ENCODE data around the gene NIT1. TPM values are rescaled to one million over a fixed set of nuclear protein-coding genes. Genes with fewer than 3 reads are reported as not detected.

The NIT1 gene
- total RNA-seq, 4 donors from 2014 or later = 28.3 to 58.2 (median 39.6) TPM

- no peak overlapping the region for H3K4me3 ChIP-seq
- no peaks in the 10 kb centered on the region for H3K27me3 ChIP-seq
- no peak overlapping the region for H3K27ac ChIP-seq
- DNase-seq (ENCODE audit: low spot score in 2 of 2) = no peak
- H3K36me3 ChIP-seq = no peaks in the 10 kb centered on the region
- H3K9me3 ChIP-seq = no peaks in the 10 kb centered on the region
- peaks cover 34% of the 10 kb centered on the region for H3K4me1 ChIP-seq
- TF ChIP-seq POLR2A (IDR thresholded peaks at IDR 0.05) (no peak), CTCF (IDR thresholded peaks at IDR 0.05) (no peak), EP300 (IDR thresholded peaks at IDR 0.05) (no peak), POLR2AphosphoS5 (IDR thresholded peaks at IDR 0.05) (no peak)
- 84% methylated on average over 5 of the region's 5 CpGs for WGBS
These were observed 26.8 kb upstream of the NIT1 start for GRCh38 chr1:161091093-161091492.

- Histone ChIP-seq H3K36me3 (no peaks in the 10 kb centered on the region), H3K9me3 (no peaks in the 10 kb centered on the region), H3K27ac (peak overlapping the region; percentile 59), H3K27me3 (no peaks in the 10 kb centered on the region), H3K4me3 (no peak overlapping the region), H3K4me1 (peaks cover 43% of the 10 kb centered on the region)
- TF ChIP-seq POLR2AphosphoS5 (IDR thresholded peaks at IDR 0.05) = no peak
- no peak for TF ChIP-seq EP300 (IDR thresholded peaks at IDR 0.05)
- WGBS = 83% methylated on average over 7 of the region's 7 CpGs
- DNase-seq (ENCODE audit: low spot score in 2 of 2) = peak in 1 of 2 donors; percentile 31
These were observed 26.0 kb upstream of the NIT1 start for GRCh38 chr1:161091796-161092507.

GRCh38 chr1:161092621-161093028, 25.3 kb upstream of the NIT1 start:
- Histone ChIP-seq H3K9me3 (no peaks in the 10 kb centered on the region), H3K4me1 (peaks cover 49% of the 10 kb centered on the region), H3K4me3 (no peak overlapping the region), H3K36me3 (no peaks in the 10 kb centered on the region), H3K27ac (peak overlapping the region; percentile 52), H3K27me3 (no peaks in the 10 kb centered on the region)
- DNase-seq (ENCODE audit: low spot score in 2 of 2) = no peak
- TF ChIP-seq POLR2A (IDR thresholded peaks at IDR 0.05) = no peak
- no peak for TF ChIP-seq CTCF (IDR thresholded peaks at IDR 0.05)
- peak in 2 of 3 donors; percentile 6 to 25 for TF ChIP-seq POLR2AphosphoS5 (IDR thresholded peaks at IDR 0.05)
- TF ChIP-seq EP300 (IDR thresholded peaks at IDR 0.05) = no peak
- 56% methylated on average over 3 of the region's 3 CpGs for WGBS

- TF ChIP-seq POLR2A (IDR thresholded peaks at IDR 0.05) (no peak), CTCF (IDR thresholded peaks at IDR 0.05) (no peak), EP300 (IDR thresholded peaks at IDR 0.05) (no peak), POLR2AphosphoS5 (IDR thresholded peaks at IDR 0.05) (no peak)
- H3K27me3 ChIP-seq = no peaks in the 10 kb centered on the region
- no peaks in the 10 kb centered on the region for H3K36me3 ChIP-seq
- H3K9me3 ChIP-seq = no peaks in the 10 kb centered on the region
- H3K4me1 ChIP-seq = peaks cover 55% of the 10 kb centered on the region
- H3K4me3 ChIP-seq = no peak overlapping the region
- H3K27ac ChIP-seq = no peak overlapping the region
- DNase-seq (ENCODE audit: low spot score in 2 of 2) = no peak
- WGBS = 95% methylated on average over 14 of the region's 14 CpGs
These were observed 23.4 kb upstream of the NIT1 start for GRCh38 chr1:161094481-161094880.

- Histone ChIP-seq H3K4me3 (no peak overlapping the region), H3K27me3 (no peaks in the 10 kb centered on the region), H3K4me1 (peaks cover 48% of the 10 kb centered on the region), H3K9me3 (no peaks in the 10 kb centered on the region), H3K27ac (no peak overlapping the region), H3K36me3 (no peaks in the 10 kb centered on the region)
- no peak for DNase-seq (ENCODE audit: low spot score in 2 of 2)
- WGBS = 88% methylated on average over 6 of the region's 6 CpGs
- TF ChIP-seq EP300 (IDR thresholded peaks at IDR 0.05) (no peak), POLR2AphosphoS5 (IDR thresholded peaks at IDR 0.05) (no peak), POLR2A (IDR thresholded peaks at IDR 0.05) (no peak), CTCF (IDR thresholded peaks at IDR 0.05) (no peak)
These were observed 22.7 kb upstream of the NIT1 start for GRCh38 chr1:161095230-161095629.

Data from suprapubic skin (tissue), 4 donors.